Upper lobe of left lung (tissue), 4 donors: ENCODE results near the gene GSAP.

Experiments used
- CTCF ChIP-seq, 6 experiments: fragments of 450-650 bp in 4 of 6; fragments of 200-600 bp in 2 of 6; sonication (generic) in 2 of 6; IDR thresholded peaks; one replicate each; pipeline ENCODE4 v1.5.1; 2016 to 2019; ENCODE audit warnings: antibody characterized with exemption in 6 of 6
- EP300 ChIP-seq, 4 donors: sonication (generic); formaldehyde crosslinking; IDR thresholded peaks; one replicate each; pipeline ENCODE4 v1.5.1; 2017; ENCODE audit warnings: antibody characterized with exemption in 4 of 4, control low read depth in 2 of 4
- POLR2A ChIP-seq, 4 donors: fragments of 450-650 bp; IDR thresholded peaks; one replicate each; pipeline ENCODE4 v1.5.1; 2016 to 2017; ENCODE audit warnings: antibody characterized with exemption in 4 of 4, mild to moderate bottlenecking in 2 of 4
- POLR2AphosphoS5 ChIP-seq, 2 donors: sonication (generic); formaldehyde crosslinking; IDR thresholded peaks; one replicate each; pipeline ENCODE4 v1.5.1; 2017; ENCODE audit warnings: antibody characterized with exemption in 2 of 2

GRCh38 chr7:77409739-77410547, 6.2 kb downstream of the GSAP start:
- TF ChIP-seq CTCF (IDR thresholded peaks at IDR 0.05) (no peak), POLR2A (IDR thresholded peaks at IDR 0.05) (peak in 1 of 4 donors; percentile 34), EP300 (IDR thresholded peaks at IDR 0.05) (peak in 1 of 4 donors; percentile 72), POLR2AphosphoS5 (IDR thresholded peaks at IDR 0.05) (peak in 1 of 2 donors; percentile 63)
